H1 (cell line): Measurements from ENCODE around the gene HTR3C. TPM values are rescaled to one million over a fixed set of nuclear protein-coding genes. Genes with fewer than 3 reads are reported as not detected.

ENCODE experiments used
- CTCF ChIA-PET: fragments of 300-600 bp; sonication (Branson Sonifier 250); formaldehyde crosslinking; loops from one replicate; lab custom pipeline; 2021; ENCODE audit not compliant: partially characterized antibody; lab: Charles Lee
- POLR2A ChIA-PET: fragments of 300-600 bp; sonication (Branson Sonifier 250); formaldehyde crosslinking; loops from one replicate; lab custom pipeline; 2021; ENCODE audit warnings: inconsistent platforms; ENCODE audit not compliant: partially characterized antibody; lab: Charles Lee
- DNase-seq, 2 experiments: peaks; one replicate each; pipeline versions ENCODE4 v3.0.0 to v3.0.0-alpha.2; 2010 to 2022; ENCODE audit warnings: low spot score in 2 of 2, low read depth in 1 of 2, mixed read lengths in 1 of 2
- FAIRE-seq: peaks from 2 replicates; lab custom pipeline; 2011; peaks lifted over from hg19 to GRCh38; lab: Jason Lieb, UNC
- H2AFZ ChIP-seq: 2 replicates; pipeline ENCODE4 v1.8.1; 2012; ENCODE audit warnings: low read length, inconsistent platforms
- H2AK5ac ChIP-seq: 2 replicates; pipeline ENCODE4 v1.6.1; 2013; ENCODE audit warnings: low read depth, low read length
- H2BK120ac ChIP-seq: replicated peaks from 2 replicates; pipeline ENCODE3; 2013; ENCODE audit warnings: low read depth, low read length, inconsistent platforms
- H2BK12ac ChIP-seq: 2 replicates; pipeline ENCODE4 v1.6.1; 2013; ENCODE audit warnings: low read depth, low read length
- H2BK15ac ChIP-seq: 2 replicates; pipeline ENCODE4 v1.6.1; 2013; ENCODE audit warnings: low read length
- H2BK20ac ChIP-seq: 2 replicates; pipeline ENCODE4 v1.6.1; 2013; ENCODE audit warnings: low read length
- H2BK5ac ChIP-seq: 2 replicates; pipeline ENCODE4 v1.6.1; 2013; ENCODE audit warnings: low read depth, low read length
- H3K14ac ChIP-seq: 2 replicates; pipeline ENCODE4 v1.6.1; 2013; ENCODE audit warnings: inconsistent platforms; ENCODE audit not compliant: insufficient read length
- H3K18ac ChIP-seq: 2 replicates; pipeline ENCODE4 v1.6.1; 2013; ENCODE audit warnings: low read length; ENCODE audit errors: extremely low read depth
- H3K23ac ChIP-seq: 2 replicates; pipeline ENCODE4 v1.6.1; 2013; ENCODE audit warnings: inconsistent platforms; ENCODE audit not compliant: insufficient read length
- H3K23me2 ChIP-seq: 2 replicates; pipeline ENCODE4 v1.6.1; 2013; ENCODE audit warnings: low read depth, low read length
- H3K27ac ChIP-seq: 2 replicates; pipeline ENCODE4 v1.6.1; 2011; ENCODE audit warnings: low read depth, low read length, inconsistent platforms
- H3K27me3 ChIP-seq, 4 experiments: replicated peaks in 1 of 4; 1 replicate in 1 of 4; 2 replicates in 3 of 4; pipeline versions ENCODE4 v1.6.1 to v1.8.1; 2011 to 2013; ENCODE audit warnings: low read length in 3 of 4, mild to moderate bottlenecking in 3 of 4, inconsistent platforms in 2 of 4, mixed read lengths in 2 of 4, moderate library complexity in 1 of 4; ENCODE audit not compliant: control insufficient read depth in 3 of 4, insufficient read depth in 3 of 4; ENCODE audit errors: extremely low read depth in 1 of 4
- H3K36me3 ChIP-seq, 4 experiments: 2 replicates each; pipeline versions ENCODE4 v1.6.1 to v1.8.1; 2011 to 2013; ENCODE audit warnings: mild to moderate bottlenecking in 4 of 4, low read length in 3 of 4, moderate library complexity in 2 of 4, control low read depth in 1 of 4, inconsistent platforms in 1 of 4; ENCODE audit not compliant: insufficient read depth in 4 of 4, control insufficient read depth in 2 of 4
- H3K4ac ChIP-seq: replicated peaks from 2 replicates; pipeline ENCODE3; 2013; ENCODE audit warnings: low read length, low read depth, mixed read lengths, inconsistent platforms; ENCODE audit not compliant: insufficient read length
- H3K4me1 ChIP-seq, 4 experiments: replicated peaks in 1 of 4; 1 replicate in 1 of 4; 2 replicates in 3 of 4; pipeline versions ENCODE4 v1.6.1 to v1.8.1; 2011 to 2013; ENCODE audit warnings: low read length in 3 of 4, inconsistent platforms in 2 of 4, mixed read lengths in 1 of 4; ENCODE audit not compliant: insufficient read depth in 4 of 4, control insufficient read depth in 3 of 4
- H3K4me2 ChIP-seq, 2 experiments: 2 replicates each; pipeline versions ENCODE4 v1.6.1 to v1.8.1; 2011 to 2013; ENCODE audit warnings: low read depth in 2 of 2, low read length in 2 of 2, control low read depth in 1 of 2, inconsistent platforms in 1 of 2, mild to moderate bottlenecking in 1 of 2; ENCODE audit not compliant: insufficient read depth in 1 of 2
- H3K4me3 ChIP-seq, 4 experiments: fragments of 200-600, 300-600 bp in 1 of 4; sonication (generic), shearing (Covaris generic), sonication (Bioruptor Twin) in 1 of 4; 2 replicates each; pipeline versions ENCODE4 v1.5.1 to v1.8.1; 2011 to 2016; ENCODE audit warnings: low read length in 4 of 4, low read depth in 3 of 4, control low read depth in 2 of 4, inconsistent platforms in 2 of 4, mild to moderate bottlenecking in 2 of 4, mixed read lengths in 1 of 4, moderate library complexity in 1 of 4; ENCODE audit not compliant: insufficient read depth in 2 of 4; ENCODE audit errors: extremely low read depth in 1 of 4
- H3K56ac ChIP-seq: replicated peaks from 2 replicates; pipeline ENCODE3; 2013; ENCODE audit warnings: low read depth, mild to moderate bottlenecking, mixed read lengths, low read length, inconsistent platforms; ENCODE audit not compliant: insufficient read length
- H3K79me1 ChIP-seq: 2 replicates; pipeline ENCODE4 v1.6.1; 2013; ENCODE audit warnings: low read depth, low read length, control low read depth
- H3K79me2 ChIP-seq, 2 experiments: 2 replicates each; pipeline versions ENCODE4 v1.6.1 to v1.8.1; 2012 to 2013; ENCODE audit warnings: low read length in 2 of 2, mild to moderate bottlenecking in 2 of 2, inconsistent platforms in 1 of 2; ENCODE audit not compliant: insufficient read depth in 2 of 2, control insufficient read depth in 1 of 2
- H3K9ac ChIP-seq, 4 experiments: replicated peaks in 1 of 4; 1 replicate in 1 of 4; 2 replicates in 3 of 4; pipeline versions ENCODE4 v1.6.1 to v1.8.1; 2011 to 2013; ENCODE audit warnings: low read depth in 3 of 4, low read length in 3 of 4, control low read depth in 2 of 4, mild to moderate bottlenecking in 2 of 4, moderate library complexity in 2 of 4, inconsistent platforms in 1 of 4; ENCODE audit errors: extremely low read depth in 1 of 4
- H3K9me3 ChIP-seq, 2 experiments: 2 replicates each; pipeline versions ENCODE4 v1.6.1 to v1.8.1; 2012 to 2013; ENCODE audit warnings: mild to moderate bottlenecking in 2 of 2, moderate library complexity in 2 of 2, control low read depth in 1 of 2, inconsistent platforms in 1 of 2, low read depth in 1 of 2, low read length in 1 of 2, mixed read lengths in 1 of 2; ENCODE audit not compliant: insufficient read depth in 2 of 2
- H4K20me1 ChIP-seq, 2 experiments: replicated peaks in 1 of 2; 2 replicates each; pipeline versions ENCODE3 to v1.8.1; 2011 to 2013; ENCODE audit warnings: inconsistent platforms in 2 of 2, low read length in 2 of 2, mild to moderate bottlenecking in 1 of 2; ENCODE audit not compliant: insufficient read depth in 2 of 2, control insufficient read depth in 1 of 2
- H4K5ac ChIP-seq: 2 replicates; pipeline ENCODE4 v1.6.1; 2013; ENCODE audit warnings: low read length, low read depth, mixed read lengths, inconsistent platforms; ENCODE audit not compliant: insufficient read length
- H4K8ac ChIP-seq: 2 replicates; pipeline ENCODE4 v1.8.0; 2013; ENCODE audit warnings: mild to moderate bottlenecking, moderate library complexity, low read length, inconsistent platforms; ENCODE audit not compliant: insufficient read depth; ENCODE audit errors: extremely low read depth
- H4K91ac ChIP-seq: replicated peaks from 2 replicates; pipeline ENCODE3; 2013; ENCODE audit warnings: low read length, mixed read lengths, inconsistent platforms; ENCODE audit not compliant: insufficient read length
- CEBPB ChIP-seq: IDR thresholded peaks from 2 replicates; pipeline ENCODE4 v1.6.1; 2012; ENCODE audit warnings: low read depth, low read length
- EZH2 ChIP-seq: fragments of 200-600 bp; sonication (generic); IDR thresholded peaks from 2 replicates; pipeline ENCODE4 v1.7.1; 2012; ENCODE audit warnings: low read depth, mild to moderate bottlenecking, moderate library complexity, low read length, inconsistent platforms; ENCODE audit not compliant: severe bottlenecking
- HDAC2 ChIP-seq, 2 experiments: fragments of 300-600 bp in 1 of 2; sonication (generic) in 1 of 2; IDR thresholded peaks; 2 replicates each; pipeline ENCODE4 v1.6.1; 2011 to 2012; ENCODE audit warnings: low read depth in 2 of 2, low read length in 2 of 2, mild to moderate bottlenecking in 2 of 2, moderate library complexity in 2 of 2, borderline replicate concordance in 1 of 2, inconsistent platforms in 1 of 2
- JUN ChIP-seq: IDR thresholded peaks from 2 replicates; pipeline ENCODE4 v1.6.1; 2011; ENCODE audit warnings: low read depth, mild to moderate bottlenecking, improper control_type of control experiment, low read length
- PHF8 ChIP-seq: fragments of 200-600 bp; sonication (generic); conservative IDR thresholded peaks from 2 replicates; pipeline ENCODE4 v1.7.1; 2012; ENCODE audit warnings: low read depth, mild to moderate bottlenecking, inconsistent platforms, low read length, moderate library complexity
- TEAD4 ChIP-seq: IDR thresholded peaks from 2 replicates; pipeline ENCODE4 v1.6.1; 2012; ENCODE audit warnings: low read depth, low read length, inconsistent platforms, mixed read lengths
- ZNF274 ChIP-seq: IDR thresholded peaks from 2 replicates; pipeline ENCODE4 v1.7.0; 2012; ENCODE audit warnings: low read length, borderline replicate concordance; ENCODE audit errors: extremely low read depth
- WGBS, 2 experiments: shearing (Covaris generic) in 1 of 2; methylation state at CpG; one replicate each; pipeline versions ENCODE4 v1.1.6 to v1.1.7; 2013 to 2015; ENCODE audit warnings: low lambda C conversion rate in 2 of 2, mixed read lengths in 2 of 2, inconsistent platforms in 1 of 2, low coverage in 1 of 2, missing lambda C conversion rate in 1 of 2; ENCODE audit not compliant: insufficient replicate concordance in 2 of 2, insufficient coverage in 1 of 2, insufficient read length in 1 of 2; ENCODE audit errors: extremely low coverage in 1 of 2, missing lambda C conversion rate in 1 of 2; 5-methylcytosine and 5-hydroxymethylcytosine counted together
- polyA plus RNA-seq, 7 experiments: library from polyadenylated mRNA; depleted of rRNA in 3 of 7; stranded (reverse) in 5 of 7; unstranded in 2 of 7; fragments of >200 nt in 5 of 7; fragments of 200-250 nt in 2 of 7; gene quantifications; 1 replicate in 5 of 7; 2 replicates in 1 of 7; 4 replicates in 1 of 7; pipeline versions ENCODE4 v1.2.1 to v1.2.3, GENCODE V29; 2011 to 2013; ENCODE audit warnings: missing spikeins in 2 of 7, mixed read lengths in 2 of 7
- total RNA-seq: library from RNA; stranded (reverse); fragmentation: NEBNext Ultra II Directional; extraction: Animal tissue kit (Norgen Biotek cat#: 25700); gene quantifications from 2 replicates; pipeline ENCODE4 v1.2.1, GENCODE V29; 2021

HTR3C gene
- total and polyA plus RNA-seq, 2 of the 8 experiments (the other 6 are each of a cell fraction or from before 2014, with no cell fraction given), result 0.03 TPM; not detected in 1

DNA sequence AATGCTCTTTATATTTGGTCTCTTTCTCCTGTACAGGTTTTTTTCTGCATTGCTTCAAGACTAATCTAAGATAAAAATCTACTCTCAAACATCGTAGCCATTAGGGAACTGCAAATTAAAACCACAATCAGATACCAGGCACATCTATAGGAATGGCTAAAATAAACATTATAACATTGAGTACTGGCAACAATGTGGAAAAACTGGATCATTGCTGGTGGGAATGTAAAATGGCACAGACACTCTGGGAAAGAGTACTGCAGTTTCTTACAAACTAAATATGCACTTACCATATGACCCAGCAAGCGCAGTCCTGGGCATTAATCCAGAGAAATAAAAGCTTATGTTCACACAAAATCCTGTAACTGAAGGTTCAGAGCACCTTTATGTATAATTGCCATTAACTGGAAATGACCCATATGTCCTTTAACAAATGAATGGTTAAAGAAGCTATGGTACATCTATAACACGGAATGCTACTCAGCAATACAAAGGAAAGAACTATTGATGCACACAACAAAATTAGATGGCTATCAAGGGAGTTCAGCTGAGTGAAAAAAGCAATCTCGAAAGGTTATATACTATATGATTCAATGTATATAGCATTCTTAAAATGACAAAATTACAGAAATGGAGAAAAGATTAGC lies 41.5 kb upstream of the HTR3C start:
- no peak overlapping the region for H2BK120ac ChIP-seq
- no peak overlapping the region for H3K18ac ChIP-seq
- H2BK12ac ChIP-seq, result no peak overlapping the region
- no peaks in the 10 kb centered on the region for H3K27me3 ChIP-seq
- H4K20me1 ChIP-seq, result peaks cover 2 to 3% of the 10 kb centered on the region in 2 experiments
- H4K91ac ChIP-seq, result no peak overlapping the region
- H3K36me3 ChIP-seq, result peaks cover 0 to 23% (median 7%) of the 10 kb centered on the region in 4 experiments; a peak in 5 of 8 replicates
- H3K79me2 ChIP-seq, result peaks cover 0 to 13% of the 10 kb centered on the region in 2 experiments; a peak in 1 of 4 replicates
- H3K9ac ChIP-seq, result no peak overlapping the region
- DNase-seq (no peak), FAIRE-seq (no peak)
- H3K56ac ChIP-seq, result no peak overlapping the region
- no peak overlapping the region for H3K4me3 ChIP-seq
- H3K4me1 ChIP-seq, result peaks cover 0 to 7% (median 3%) of the 10 kb centered on the region in 4 experiments; a peak in 3 of 7 replicates
- no peak overlapping the region for H2AFZ ChIP-seq
- no peaks in the 10 kb centered on the region for H3K23me2 ChIP-seq
- H2AK5ac ChIP-seq, result no peak overlapping the region
- WGBS, 2 experiments, result 50% methylated on average over 4 of the region's 4 CpGs; no CpG with 5 or more reads in 1 of the 2 experiments
- no peaks in the 10 kb centered on the region for H3K9me3 ChIP-seq
- H2BK5ac ChIP-seq, result no peak overlapping the region
- no peaks in the 10 kb centered on the region; the same call in 1 of the 2 replicates for H3K79me1 ChIP-seq
- H4K5ac ChIP-seq, result no peak overlapping the region
- no peak for TF ChIP-seq CEBPB
- no peak for TF ChIP-seq ZNF274
- no peak for TF ChIP-seq HDAC2 (IDR thresholded peaks at IDR 0.05; ENCODE audit: borderline replicate concordance in 1 of 2, low read depth in 2 of 2, low read length in 2 of 2)
- no peak for TF ChIP-seq JUN
- no peak for TF ChIP-seq EZH2
- no peak for TF ChIP-seq TEAD4
- TF ChIP-seq PHF8, result no peak
- ChIA-PET CTCF (interaction anchor here (1.3 to 3.1 kb wide), 2 partner anchors 14 to 115 kb away, joined by 4 to 14 read pairs; no protein-coding TSS in a partner anchor), POLR2A (interaction anchor here (1.4 kb wide), 1 partner anchor 12 kb away, joined by 4 read pairs; no protein-coding TSS in a partner anchor)
- no peak overlapping the region for H3K4ac ChIP-seq
- no peak overlapping the region for H2BK15ac ChIP-seq
- no peak overlapping the region for H3K27ac ChIP-seq
- no peak overlapping the region for H4K8ac ChIP-seq
- H2BK20ac ChIP-seq, result no peak overlapping the region
- H3K4me2 ChIP-seq, result no peak overlapping the region
- no peak overlapping the region for H3K23ac ChIP-seq
- H3K14ac ChIP-seq, result no peak overlapping the region
